PC-3 (cell line): ENCODE measurements around the gene SLC35A4. TPM values are rescaled to one million over a fixed set of nuclear protein-coding genes. Genes with fewer than 3 reads are reported as not detected.
A peak's percentile ranks its signal among the peaks of the same experiment; 100 is the strongest.

Experiments
- ATAC-seq: fragments of 200-7000 bp; cut with Tn5 transposase; 2 replicates; pipeline ENCODE4 v1.9.1; 2020; ENCODE audit warnings: mild to moderate bottlenecking, moderate library complexity
- BruUV-seq: library from RNA; stranded (reverse); fragments of 400-500 nt; replicated peaks from 2 replicates; lab custom pipeline; 2021; lab: Mats Ljungman, UMichigan
- CTCF ChIA-PET: fragments of 300-600 bp; sonication (Branson Sonifier 250); formaldehyde crosslinking; loops from one replicate; lab custom pipeline; 2022; ENCODE audit warnings: antibody characterized with exemption; lab: Charles Lee
- POLR2A ChIA-PET: fragments of 300-600 bp; sonication (Branson Sonifier 250); formaldehyde crosslinking; loops from one replicate; lab custom pipeline; 2022; ENCODE audit warnings: antibody characterized with exemption; ENCODE audit not compliant: unreplicated experiment; lab: Charles Lee
- DNase-seq: peaks from one replicate; pipeline ENCODE4 v3.0.0-alpha.2; 2015
- H2AFZ ChIP-seq: fragments of 300-600 bp; sonication (generic); 2 replicates; pipeline ENCODE4 v1.6.0; 2016; ENCODE audit warnings: antibody characterized with exemption, low read length
- H3F3A ChIP-seq: fragments of 300-600 bp; sonication (generic); one replicate; pipeline ENCODE4 v1.6.0; 2017; ENCODE audit warnings: antibody characterized with exemption, low read length, control low read depth, mild to moderate bottlenecking; ENCODE audit not compliant: unreplicated experiment
- H3K27ac ChIP-seq: fragments of 300-600 bp; sonication (generic); 2 replicates; pipeline ENCODE4 v1.5.1; 2016; ENCODE audit warnings: mild to moderate bottlenecking, low read length
- H3K27me3 ChIP-seq: fragments of 300-600 bp; sonication (generic); 2 replicates; pipeline ENCODE4 v1.6.1; 2016; ENCODE audit warnings: low read length, mixed read lengths
- H3K36me3 ChIP-seq: fragments of 300-600 bp; sonication (generic); 2 replicates; pipeline ENCODE4 v1.6.1; 2016; ENCODE audit warnings: low read depth, mixed run types, low read length, mixed read lengths
- H3K4me1 ChIP-seq: fragments of 300-600 bp; sonication (generic); 2 replicates; pipeline ENCODE4 v1.5.1; 2016; ENCODE audit warnings: low read length; ENCODE audit not compliant: insufficient read depth
- H3K4me2 ChIP-seq: fragments of 300-600 bp; sonication (generic); 2 replicates; pipeline ENCODE4 v1.6.0; 2016; ENCODE audit warnings: low read length
- H3K4me3 ChIP-seq: fragments of 300-600 bp; sonication (generic); 2 replicates; pipeline ENCODE4 v1.5.1; 2016; ENCODE audit warnings: mild to moderate bottlenecking, low read length, mixed read lengths
- H3K79me2 ChIP-seq: fragments of 300-600 bp; sonication (generic); 2 replicates; pipeline ENCODE4 v1.6.1; 2017; ENCODE audit warnings: low read length, mixed read lengths
- H3K9ac ChIP-seq: fragments of 300-600 bp; sonication (generic); 2 replicates; pipeline ENCODE4 v1.6.0; 2016; ENCODE audit warnings: mild to moderate bottlenecking, low read length
- H3K9me2 ChIP-seq: fragments of 300-600 bp; sonication (generic); replicated peaks from 2 replicates; pipeline ENCODE4 v1.6.1; 2016; ENCODE audit warnings: mixed run types, low read length, mixed read lengths
- H3K9me3 ChIP-seq: fragments of 300-600 bp; sonication (generic); 2 replicates; pipeline ENCODE4 v1.6.1; 2016; ENCODE audit warnings: low read length, mixed read lengths
- H4K20me1 ChIP-seq: fragments of 300-600 bp; sonication (generic); 2 replicates; pipeline ENCODE4 v1.6.1; 2016; ENCODE audit warnings: low read length, mixed read lengths
- CTCF ChIP-seq: fragments of 300-600 bp; sonication (generic); conservative IDR thresholded peaks from 2 replicates; pipeline ENCODE4 v1.5.1; 2017; ENCODE audit warnings: antibody characterized with exemption, low read depth, mild to moderate bottlenecking, low read length
- EZH2 ChIP-seq: fragments of 300-600 bp; sonication (generic); IDR thresholded peaks from one replicate; pipeline ENCODE4 v1.6.1; 2017; ENCODE audit warnings: antibody characterized with exemption, mild to moderate bottlenecking, low read length; ENCODE audit not compliant: unreplicated experiment
- EZH2phosphoT487 ChIP-seq: fragments of 300-600 bp; sonication (generic); IDR thresholded peaks from 2 replicates; pipeline ENCODE4 v1.6.1; 2018; ENCODE audit warnings: mild to moderate bottlenecking, antibody characterized with exemption, low read length, borderline replicate concordance
- intact Hi-C: fragments of 100-400 bp; cut with micrococcal nuclease; formaldehyde crosslinking; loops from 2 replicates; pipeline ENCODE4 v1.9.0; 2023
- total RNA-seq: library from RNA; depleted of rRNA; stranded (reverse); fragments of >200 nt; gene quantifications from 2 replicates; pipeline ENCODE4 v1.2.3, GENCODE V29; 2014

SLC35A4 gene
- total RNA-seq, 1 experiment from 2014 or later, result 25.0 TPM

- Histone ChIP-seq H3K4me2 (peak overlapping the region; percentile 18; the same call in 1 of the 2 replicates), H3K9ac (no peak overlapping the region), H3K79me2 (peaks cover 45% of the 10 kb centered on the region), H4K20me1 (no peaks in the 10 kb centered on the region), H3K9me3 (no peaks in the 10 kb centered on the region), H3K36me3 (peaks cover 22% of the 10 kb centered on the region; the same call in 1 of the 2 replicates), H3K9me2 (no peaks in the 10 kb centered on the region), H3K27ac (peak overlapping the region; percentile 60), H3K4me3 (no peak overlapping the region), H3K27me3 (no peaks in the 10 kb centered on the region), H3F3A (no peaks in the 10 kb centered on the region), H2AFZ (no peak overlapping the region), H3K4me1 (peaks cover 31% of the 10 kb centered on the region)
- DNase-seq (peak; percentile 42), ATAC-seq (no peak)
- no peak for TF ChIP-seq CTCF
- no peak for TF ChIP-seq EZH2
- no peak for TF ChIP-seq EZH2phosphoT487
- CTCF ChIA-PET, result no interaction called here
- POLR2A ChIA-PET, result no interaction called here
- no TSS peak for BruUV-seq
- intact Hi-C loops, result no loop called here
Measured at GRCh38 chr5:140553657-140554056, 11.0 kb upstream of the SLC35A4 start.

GRCh38 chr5:140554454-140554853 lies 10.2 kb upstream of the SLC35A4 start:
- H3K4me1 ChIP-seq, result peaks cover 31% of the 10 kb centered on the region
- H3K27me3 ChIP-seq, result no peaks in the 10 kb centered on the region
- H3K9me3 ChIP-seq, result no peaks in the 10 kb centered on the region
- H2AFZ ChIP-seq, result no peak overlapping the region
- BruUV-seq, result no TSS peak
- peaks cover 21% of the 10 kb centered on the region; the same call in 1 of the 2 replicates for H3K36me3 ChIP-seq
- H4K20me1 ChIP-seq, result no peaks in the 10 kb centered on the region
- H3K9me2 ChIP-seq, result no peaks in the 10 kb centered on the region
- TF ChIP-seq EZH2 (no peak), EZH2phosphoT487 (no peak), CTCF (no peak)
- peaks cover 45% of the 10 kb centered on the region for H3K79me2 ChIP-seq
- DNase-seq (no peak), ATAC-seq (no peak)
- no peak overlapping the region for H3K9ac ChIP-seq
- ChIA-PET POLR2A (no interaction called here), CTCF (no interaction called here)
- H3K4me2 ChIP-seq, result no peak overlapping the region
- H3K4me3 ChIP-seq, result no peak overlapping the region
- no peaks in the 10 kb centered on the region for H3F3A ChIP-seq
- intact Hi-C loops, result no loop called here
- peak overlapping the region; percentile 44 for H3K27ac ChIP-seq

GRCh38 chr5:140555747-140556312 lies 8.8 kb upstream of the SLC35A4 start:
- DNase-seq, result no peak
- Histone ChIP-seq H3K4me1 (peaks cover 31% of the 10 kb centered on the region), H3K36me3 (peaks cover 8% of the 10 kb centered on the region; the same call in 1 of the 2 replicates), H3K4me2 (peak overlapping the region; percentile 92), H4K20me1 (no peaks in the 10 kb centered on the region), H3K79me2 (peaks cover 45% of the 10 kb centered on the region), H3F3A (no peaks in the 10 kb centered on the region), H3K9ac (peak overlapping the region; percentile 93; the same call in 1 of the 2 replicates), H3K4me3 (peak overlapping the region; percentile 90), H3K9me2 (no peaks in the 10 kb centered on the region), H2AFZ (no peak overlapping the region), H3K27me3 (no peaks in the 10 kb centered on the region), H3K9me3 (no peaks in the 10 kb centered on the region), H3K27ac (no peak overlapping the region)
- intact Hi-C loops, result no loop called here
- ChIA-PET CTCF (no interaction called here), POLR2A (no interaction called here)
- TF ChIP-seq EZH2 (no peak), CTCF (no peak), EZH2phosphoT487 (no peak)
- BruUV-seq, result no TSS peak
- no peak for ATAC-seq
